HepG2 (cell line): ENCODE data around the gene PSMD9. TPM values are rescaled to one million over a fixed set of nuclear protein-coding genes. Genes with fewer than 3 reads are reported as not detected.

Source experiments
- ATAC-seq: fragments of 200-7000 bp; cut with Tn5 transposase; 3 replicates; pipeline ENCODE4 v1.9.1; 2020; ENCODE audit warnings: mild to moderate bottlenecking, moderate library complexity
- BruUV-seq: library from RNA; stranded (reverse); fragments of 400-500 nt; replicated peaks from 2 replicates; lab custom pipeline; 2021; lab: Mats Ljungman, UMichigan
- CTCF ChIA-PET: fragments of 300-600 bp; formaldehyde crosslinking; extraction: SDS; loops from one replicate; lab custom pipeline; 2021; ENCODE audit warnings: low total read pairs, inconsistent platforms, low intra/inter-chr PET ratio; lab: Yijun Ruan, JAX
- POLR2A ChIA-PET: fragments of 350-600 bp; sonication (Branson Sonifier 250); formaldehyde crosslinking; loops from one replicate; lab custom pipeline; 2020; ENCODE audit warnings: antibody characterized with exemption, inconsistent platforms; lab: Yijun Ruan, JAX
- DNase-seq: peaks from one replicate; pipeline ENCODE4 v3.0.0-alpha.2; 2015; ENCODE audit warnings: low spot score
- FAIRE-seq: peaks from 3 replicates; lab custom pipeline; 2011; peaks lifted over from hg19 to GRCh38; lab: Jason Lieb, UNC
- H2AFZ ChIP-seq: one replicate; pipeline ENCODE4 v1.6.1; 2011; ENCODE audit warnings: low read length, inconsistent platforms
- H3K27ac ChIP-seq: fragments of 300-600 bp; 3 replicates; pipeline ENCODE4 v1.8.0; 2011; ENCODE audit warnings: mixed run types, mild to moderate bottlenecking, mixed read lengths, low read length, inconsistent platforms; ENCODE audit not compliant: insufficient read depth; ENCODE audit errors: extremely low read length
- H3K27me3 ChIP-seq, 2 experiments: fragments of 200-600 bp in 1 of 2; 2 replicates in 1 of 2; 3 replicates in 1 of 2; pipeline versions ENCODE4 v1.6.0 to v1.8.0; 2011; ENCODE audit warnings: low read length in 2 of 2, mild to moderate bottlenecking in 2 of 2, moderate library complexity in 2 of 2, inconsistent platforms in 1 of 2; ENCODE audit not compliant: insufficient read depth in 2 of 2, control insufficient read depth in 1 of 2
- H3K36me3 ChIP-seq, 2 experiments: fragments of 200-600 bp in 1 of 2; replicated peaks in 1 of 2; 2 replicates in 1 of 2; 3 replicates in 1 of 2; pipeline versions ENCODE4 v1.5.1 to v1.8.0; 2011; ENCODE audit warnings: low read length in 2 of 2, inconsistent platforms in 1 of 2; ENCODE audit not compliant: insufficient read depth in 2 of 2, control insufficient read depth in 1 of 2
- H3K4me1 ChIP-seq: 2 replicates; pipeline ENCODE4 v1.5.1; 2012; ENCODE audit warnings: low read length, inconsistent platforms; ENCODE audit not compliant: insufficient read depth
- H3K4me2 ChIP-seq: 2 replicates; pipeline ENCODE4 v1.6.0; 2011; ENCODE audit warnings: low read depth, low read length, inconsistent platforms
- H3K4me3 ChIP-seq, 3 experiments: fragments of 200-600 bp in 1 of 3; sonication (generic), shearing (Covaris generic) in 1 of 3; replicated peaks in 1 of 3; 2 replicates each; pipeline ENCODE4 v1.5.1; 2011 to 2016; ENCODE audit warnings: low read length in 3 of 3, inconsistent platforms in 2 of 3, low read depth in 2 of 3, mild to moderate bottlenecking in 2 of 3, control low read depth in 1 of 3, mixed read lengths in 1 of 3; ENCODE audit not compliant: insufficient read depth in 1 of 3
- H3K79me2 ChIP-seq: one replicate; pipeline ENCODE4 v1.6.1; 2011; ENCODE audit warnings: low read length, inconsistent platforms; ENCODE audit not compliant: insufficient read depth
- H3K9ac ChIP-seq: 2 replicates; pipeline ENCODE4 v1.6.0; 2011; ENCODE audit warnings: mild to moderate bottlenecking, low read depth, low read length, inconsistent platforms; ENCODE audit not compliant: insufficient read depth
- H3K9me3 ChIP-seq: 2 replicates; pipeline ENCODE4 v1.5.1; 2012; ENCODE audit warnings: mild to moderate bottlenecking, low read length
- H4K20me1 ChIP-seq: 2 replicates; pipeline ENCODE4 v1.6.0; 2011; ENCODE audit warnings: inconsistent platforms, mild to moderate bottlenecking, low read length, moderate library complexity; ENCODE audit not compliant: insufficient read depth
- ATF7 ChIP-seq, 2 experiments: fragments of 450-650 bp in 1 of 2; sonication (generic) in 1 of 2; formaldehyde crosslinking in 1 of 2; IDR thresholded peaks; 2 replicates each; pipeline versions ENCODE4 v1.4.0 to v1.6.1; 2016 to 2020; ENCODE audit warnings: antibody characterized with exemption in 1 of 2, mild to moderate bottlenecking in 1 of 2, missing genetic modification reagents in 1 of 2
- ELF1 ChIP-seq: sonication (generic); formaldehyde crosslinking; IDR thresholded peaks from 2 replicates; pipeline ENCODE4 v1.4.0; 2020; ENCODE audit warnings: missing genetic modification reagents
- HOXA9 ChIP-seq: sonication (generic); formaldehyde crosslinking; IDR thresholded peaks from 2 replicates; pipeline ENCODE4 v1.8.1; 2022; ENCODE audit warnings: missing genetic modification reagents, mild to moderate bottlenecking, moderate library complexity, borderline replicate concordance
- PRDM4 ChIP-seq: sonication (generic); formaldehyde crosslinking; IDR thresholded peaks from 2 replicates; pipeline ENCODE4 v1.9.0; 2021; ENCODE audit warnings: missing genetic modification reagents, borderline replicate concordance
- RAD51 ChIP-seq: fragments of 450-650 bp; IDR thresholded peaks from 2 replicates; pipeline ENCODE4 v1.6.1; 2016; ENCODE audit warnings: borderline replicate concordance
- RFX1 ChIP-seq: fragments of 450-650 bp; IDR thresholded peaks from 2 replicates; pipeline ENCODE4 v1.6.1; 2017
- TFDP2 ChIP-seq: sonication (generic); formaldehyde crosslinking; IDR thresholded peaks from 2 replicates; pipeline ENCODE4 v1.4.0; 2020; ENCODE audit warnings: missing genetic modification reagents
- ZBTB25 ChIP-seq: IDR thresholded peaks from 2 replicates; pipeline ENCODE4 v1.6.1; 2018; ENCODE audit warnings: missing genetic modification reagents
- ZIK1 ChIP-seq: sonication (generic); formaldehyde crosslinking; IDR thresholded peaks from 2 replicates; pipeline ENCODE4 v1.5.0; 2020; ENCODE audit warnings: mild to moderate bottlenecking, low read depth, missing genetic modification reagents, borderline replicate concordance
- ZNF224 ChIP-seq: sonication (generic); formaldehyde crosslinking; IDR thresholded peaks from 2 replicates; pipeline ENCODE4 v1.5.0; 2020; ENCODE audit warnings: mild to moderate bottlenecking, missing genetic modification reagents
- ZNF567 ChIP-seq: sonication (generic); formaldehyde crosslinking; IDR thresholded peaks from 2 replicates; pipeline ENCODE4 v1.8.1; 2023; ENCODE audit warnings: mild to moderate bottlenecking, missing genetic modification reagents, borderline replicate concordance
- ZNF614 ChIP-seq: IDR thresholded peaks from 2 replicates; pipeline ENCODE4 v1.6.1; 2018; ENCODE audit warnings: missing biosample characterization, missing genetic modification reagents, inconsistent platforms, borderline replicate concordance
- ZNF710 ChIP-seq: sonication (generic); formaldehyde crosslinking; IDR thresholded peaks from 2 replicates; pipeline ENCODE4 v1.5.0; 2020; ENCODE audit warnings: mild to moderate bottlenecking, missing genetic modification reagents, borderline replicate concordance
- ZNF839 ChIP-seq: sonication (generic); formaldehyde crosslinking; IDR thresholded peaks from 2 replicates; pipeline ENCODE4 v1.4.0; 2020; ENCODE audit warnings: missing genetic modification reagents, mild to moderate bottlenecking, borderline replicate concordance
- WGBS: methylation state at CpG from one replicate; pipeline ENCODE4 v1.1.6; 2017; ENCODE audit warnings: low lambda C conversion rate; 5-methylcytosine and 5-hydroxymethylcytosine counted together
- in situ Hi-C: cut with HindIII; loops from 2 replicates; pipeline ENCODE4 v1.10.0; 2017; ENCODE audit warnings: low pct_unique_long_range_greater_than_20kb; ENCODE audit not compliant: extremely low pct_ligation_motif_present
- intact Hi-C: fragments of 100-400 bp; cut with micrococcal nuclease; formaldehyde crosslinking; loops from one replicate; pipeline ENCODE4 v1.10.0; 2022; ENCODE audit not compliant: unreplicated experiment
- polyA plus RNA-seq, 8 experiments: library from polyadenylated mRNA; depleted of rRNA in 3 of 8; stranded (reverse) in 7 of 8; unstranded in 1 of 8; fragments of >200 nt; fragmentation: Illumina TruSeq in 4 of 8; extraction: Trizol in 4 of 8; gene quantifications; 2 replicates each; pipeline versions ENCODE4 v1.2.1 to v1.2.3, GENCODE V29; 2011 to 2016; ENCODE audit warnings: low read depth in 4 of 8, missing spikeins in 1 of 8, mixed read lengths in 1 of 8; ENCODE audit not compliant: insufficient read depth in 1 of 8
- total RNA-seq, 5 experiments: library from RNA; depleted of rRNA; stranded (reverse); fragments of >200 nt; fragmentation: Illumina TruSeq; extraction: Trizol; gene quantifications; 2 replicates each; pipeline ENCODE4 v1.2.3, GENCODE V29; 2016; ENCODE audit warnings: low read depth in 1 of 5

Gene PSMD9
- total and polyA plus RNA-seq, 2 of the 13 experiments (the other 11 are each of a cell fraction or from before 2014, with no cell fraction given): 41.4 to 61.1 TPM

GRCh38 chr12:121934309-121934664 lies 45.7 kb downstream of the PSMD9 start (continued):
- TF ChIP-seq TFDP2 (CRISPR knock-in tag): no peak

- FAIRE-seq: no peak
- Histone ChIP-seq H3K4me3 (no peak overlapping the region), H3K36me3 (no peaks in the 10 kb centered on the region; a peak in 1 of 5 replicates), H3K27ac (no peak overlapping the region), H3K4me2 (no peak overlapping the region), H3K4me1 (peaks cover 11% of the 10 kb centered on the region), H2AFZ (no peak overlapping the region), H3K9ac (no peak overlapping the region), H3K79me2 (no peaks in the 10 kb centered on the region), H3K27me3 (no peaks in the 10 kb centered on the region), H3K9me3 (no peaks in the 10 kb centered on the region), H4K20me1 (no peaks in the 10 kb centered on the region)
- no peak for DNase-seq
- no peak for TF ChIP-seq ZNF710 (CRISPR knock-in tag)
- TF ChIP-seq ZNF839 (CRISPR knock-in tag): no peak
- TF ChIP-seq ELF1 (CRISPR knock-in tag): no peak
- TF ChIP-seq PRDM4: no peak
- TF ChIP-seq RAD51: no peak
- no peak for TF ChIP-seq ZIK1
- TF ChIP-seq ZNF567 (CRISPR knock-in tag): no peak
- TF ChIP-seq ZNF614 (CRISPR knock-in tag): no peak
- TF ChIP-seq ZBTB25 (CRISPR knock-in tag): no peak
- TF ChIP-seq ZNF224 (CRISPR knock-in tag): no peak
- no peak for TF ChIP-seq RFX1
- no peak for TF ChIP-seq HOXA9 (CRISPR knock-in tag)
- TF ChIP-seq ATF7 (IDR thresholded peaks at IDR 0.05): no peak
- no peak for TF ChIP-seq ATF7 (CRISPR knock-in tag; IDR thresholded peaks at IDR 0.05)
- WGBS: 85% methylated on average over 7 of the region's 7 CpGs
- no TSS peak for BruUV-seq
- CTCF ChIA-PET: no interaction called here
- in situ Hi-C loops: no loop called here
- POLR2A ChIA-PET: no interaction called here
- ATAC-seq: no peak
- intact Hi-C loops: no loop called here
These were observed 49.1 kb downstream of the PSMD9 start for GRCh38 chr12:121937654-121938053.
